ENCODE results near the gene HOXB1.

The HOXB1 gene

GRCh38 chr17:48544349-48545021, 13.7 kb upstream of the HOXB1 start:
- Histone ChIP-seq H3K36me3 (ENCODE audit: insufficient read depth, low read length) (peaks cover 14% of the 10 kb centered on the region), H3K27me3 (ENCODE audit: control insufficient read depth, insufficient read depth, low read length) (no peaks in the 10 kb centered on the region), H3K9me3 (replicated peaks; ENCODE audit: low read length) (no peaks in the 10 kb centered on the region), H3K4me3 (ENCODE audit: low read length) (peak overlapping the region; percentile 94), H3K9ac (ENCODE audit: low read depth, low read length) (peak overlapping the region; percentile 99), H3K4me1 (ENCODE audit: control insufficient read depth, insufficient read depth, low read length) (peaks cover 58% of the 10 kb centered on the region), H3K4me2 (ENCODE audit: low read length) (peak overlapping the region; percentile 97)

- no peaks in the 10 kb centered on the region for H3K9me3 ChIP-seq (replicated peaks; ENCODE audit: low read length)
- peaks cover 14% of the 10 kb centered on the region for H3K36me3 ChIP-seq (ENCODE audit: insufficient read depth, low read length)
- H3K27me3 ChIP-seq (ENCODE audit: control insufficient read depth, insufficient read depth, low read length): no peaks in the 10 kb centered on the region
- H3K4me2 ChIP-seq (ENCODE audit: low read length): peak overlapping the region; percentile 97
- peak overlapping the region; percentile 94 for H3K4me3 ChIP-seq (ENCODE audit: low read length)
- H3K9ac ChIP-seq (ENCODE audit: low read depth, low read length): peak overlapping the region; percentile 99
- H3K4me1 ChIP-seq (ENCODE audit: control insufficient read depth, insufficient read depth, low read length): peaks cover 62% of the 10 kb centered on the region
Measured at GRCh38 chr17:48543854-48544348, 13.1 kb upstream of the HOXB1 start.

- peaks cover 59% of the 10 kb centered on the region for H3K4me1 ChIP-seq (ENCODE audit: control insufficient read depth, insufficient read depth, low read length)
- H3K4me2 ChIP-seq (ENCODE audit: low read length): peak overlapping the region; percentile 97
- H3K4me3 ChIP-seq (ENCODE audit: low read length): peak overlapping the region; percentile 94
- peaks cover 14% of the 10 kb centered on the region for H3K36me3 ChIP-seq (ENCODE audit: insufficient read depth, low read length)
- H3K27me3 ChIP-seq (ENCODE audit: control insufficient read depth, insufficient read depth, low read length): no peaks in the 10 kb centered on the region
- H3K9me3 ChIP-seq (replicated peaks; ENCODE audit: low read length): no peaks in the 10 kb centered on the region
- peak overlapping the region; percentile 99 for H3K9ac ChIP-seq (ENCODE audit: low read depth, low read length)
Measured at GRCh38 chr17:48543107-48543853, 12.5 kb upstream of the HOXB1 start.

- Histone ChIP-seq H3K27me3 (ENCODE audit: control insufficient read depth, insufficient read depth, low read length) (no peaks in the 10 kb centered on the region), H3K36me3 (ENCODE audit: insufficient read depth, low read length) (peaks cover 14% of the 10 kb centered on the region), H3K4me3 (ENCODE audit: low read length) (peak overlapping the region; percentile 94), H3K4me1 (ENCODE audit: control insufficient read depth, insufficient read depth, low read length) (peaks cover 55% of the 10 kb centered on the region), H3K9ac (ENCODE audit: low read depth, low read length) (peak overlapping the region; percentile 99), H3K4me2 (ENCODE audit: low read length) (peak overlapping the region; percentile 97), H3K9me3 (replicated peaks; ENCODE audit: low read length) (no peaks in the 10 kb centered on the region)
Measured at GRCh38 chr17:48542698-48543106, 11.9 kb upstream of the HOXB1 start.

- H3K4me2 ChIP-seq (ENCODE audit: low read length): peak overlapping the region; percentile 97
- no peaks in the 10 kb centered on the region for H3K27me3 ChIP-seq (ENCODE audit: control insufficient read depth, insufficient read depth, low read length)
Measured at GRCh38 chr17:48542114-48542656, 11.4 kb upstream of the HOXB1 start.

GRCh38 chr17:48541577-48542113, 10.8 kb upstream of the HOXB1 start:
- Histone ChIP-seq H3K27me3 (ENCODE audit: control insufficient read depth, insufficient read depth, low read length) (no peaks in the 10 kb centered on the region), H3K9ac (ENCODE audit: low read depth, low read length) (peak overlapping the region; percentile 99), H3K4me2 (ENCODE audit: low read length) (peak overlapping the region; percentile 97), H3K4me3 (ENCODE audit: low read length) (peak overlapping the region; percentile 94), H3K4me1 (ENCODE audit: control insufficient read depth, insufficient read depth, low read length) (peaks cover 51% of the 10 kb centered on the region), H3K36me3 (ENCODE audit: insufficient read depth, low read length) (peaks cover 14% of the 10 kb centered on the region), H3K9me3 (replicated peaks; ENCODE audit: low read length) (no peaks in the 10 kb centered on the region)

More at GRCh38 chr17:48542114-48542656, 11.4 kb upstream of the HOXB1 start:
- Histone ChIP-seq H3K36me3 (ENCODE audit: insufficient read depth, low read length) (peaks cover 14% of the 10 kb centered on the region), H3K4me1 (ENCODE audit: control insufficient read depth, insufficient read depth, low read length) (peaks cover 54% of the 10 kb centered on the region), H3K9me3 (replicated peaks; ENCODE audit: low read length) (no peaks in the 10 kb centered on the region), H3K4me3 (ENCODE audit: low read length) (peak overlapping the region; percentile 94), H3K9ac (ENCODE audit: low read depth, low read length) (peak overlapping the region; percentile 99)

- Histone ChIP-seq H3K9ac (ENCODE audit: low read depth, low read length) (peak overlapping the region; percentile 99), H3K4me1 (ENCODE audit: control insufficient read depth, insufficient read depth, low read length) (peaks cover 51% of the 10 kb centered on the region), H3K4me2 (ENCODE audit: low read length) (peak overlapping the region; percentile 97), H3K9me3 (replicated peaks; ENCODE audit: low read length) (no peaks in the 10 kb centered on the region), H3K36me3 (ENCODE audit: insufficient read depth, low read length) (peaks cover 14% of the 10 kb centered on the region), H3K27me3 (ENCODE audit: control insufficient read depth, insufficient read depth, low read length) (no peaks in the 10 kb centered on the region), H3K4me3 (ENCODE audit: low read length) (peak overlapping the region; percentile 94)
Measured at GRCh38 chr17:48541036-48541576, 10.3 kb upstream of the HOXB1 start.

- H3K9ac ChIP-seq (ENCODE audit: low read depth, low read length): peak overlapping the region; percentile 99
- H3K4me1 ChIP-seq (ENCODE audit: control insufficient read depth, insufficient read depth, low read length): peaks cover 44% of the 10 kb centered on the region
- H3K9me3 ChIP-seq (replicated peaks; ENCODE audit: low read length): no peaks in the 10 kb centered on the region
- no peak overlapping the region for H3K4me3 ChIP-seq (ENCODE audit: low read length)
- peaks cover 14% of the 10 kb centered on the region for H3K36me3 ChIP-seq (ENCODE audit: insufficient read depth, low read length)
- H3K4me2 ChIP-seq (ENCODE audit: low read length): peak overlapping the region; percentile 97
- H3K27me3 ChIP-seq (ENCODE audit: control insufficient read depth, insufficient read depth, low read length): no peaks in the 10 kb centered on the region
Measured at GRCh38 chr17:48540213-48540612, 9.4 kb upstream of the HOXB1 start.

GRCh38 chr17:48539177-48539576, 8.4 kb upstream of the HOXB1 start:
- peaks cover 14% of the 10 kb centered on the region for H3K36me3 ChIP-seq (ENCODE audit: insufficient read depth, low read length)
- peaks cover 41% of the 10 kb centered on the region for H3K4me1 ChIP-seq (ENCODE audit: control insufficient read depth, insufficient read depth, low read length)
- peak overlapping the region; percentile 13 for H3K9ac ChIP-seq (ENCODE audit: low read depth, low read length)
- H3K9me3 ChIP-seq (replicated peaks; ENCODE audit: low read length): no peaks in the 10 kb centered on the region
- H3K27me3 ChIP-seq (ENCODE audit: control insufficient read depth, insufficient read depth, low read length): no peaks in the 10 kb centered on the region
- no peak overlapping the region for H3K4me3 ChIP-seq (ENCODE audit: low read length)
- peak overlapping the region; percentile 27 for H3K4me2 ChIP-seq (ENCODE audit: low read length)

- peaks cover 41% of the 10 kb centered on the region for H3K4me1 ChIP-seq (ENCODE audit: control insufficient read depth, insufficient read depth, low read length)
- peaks cover 5% of the 10 kb centered on the region for H3K36me3 ChIP-seq (ENCODE audit: insufficient read depth, low read length)
- H3K27me3 ChIP-seq (ENCODE audit: control insufficient read depth, insufficient read depth, low read length): no peaks in the 10 kb centered on the region
- H3K4me3 ChIP-seq (ENCODE audit: low read length): no peak overlapping the region
- H3K4me2 ChIP-seq (ENCODE audit: low read length): no peak overlapping the region
- no peaks in the 10 kb centered on the region for H3K9me3 ChIP-seq (replicated peaks; ENCODE audit: low read length)
- H3K9ac ChIP-seq (ENCODE audit: low read depth, low read length): peak overlapping the region; percentile 42
Measured at GRCh38 chr17:48537316-48537715, 6.5 kb upstream of the HOXB1 start.
